HG03066 (cell line): Measurements from ENCODE around the gene OSGEPL1.
"Not testable (repeated sequence)": the region's sequence is repeated elsewhere in the genome, so short reads cannot be mapped to it uniquely, and the experiment has no call there.

Source experiments
- ATAC-seq: cut with Tn5 transposase; IDR thresholded peaks from one replicate; pipeline ENCODE4 v1.9.1; 2021; ENCODE audit warnings: low read depth; ENCODE audit not compliant: unreplicated experiment

OSGEPL1 gene

GRCh38 chr2:189762551-189763298 is at the start of gene OSGEPL1:
TSS of gene OSGEPL1 (minus strand) at chr2:189762792. CDS start at chr2:189761640, 1,152 bp downstream.
- peak; percentile 97 for ATAC-seq

GRCh38 chr2:189803431-189803830 is 40.8 kb upstream of the OSGEPL1 start:
- ATAC-seq, result no peak

GRCh38 chr2:189802396-189802912 is 39.9 kb upstream of the OSGEPL1 start:
- ATAC-seq, result no peak

GRCh38 chr2:189799531-189799930 is 36.9 kb upstream of the OSGEPL1 start:
- ATAC-seq, result no peak

- ATAC-seq, result no peak
Observed at GRCh38 chr2:189799030-189799331, 36.4 kb upstream of the OSGEPL1 start.

- ATAC-seq, result peak; percentile 78
Observed at GRCh38 chr2:189798312-189799029, 35.9 kb upstream of the OSGEPL1 start.

GRCh38 chr2:189797902-189798301 is 35.3 kb upstream of the OSGEPL1 start:
- ATAC-seq, result no peak

GRCh38 chr2:189794310-189794709 is 31.7 kb upstream of the OSGEPL1 start:
- no peak for ATAC-seq

- ATAC-seq, result no peak
Observed at GRCh38 chr2:189791338-189792042, 28.9 kb upstream of the OSGEPL1 start.

GRCh38 chr2:189783927-189784867 is 21.6 kb upstream of the OSGEPL1 start, which contains the start of the genes ORMDL1 and PMS1:
TSS of gene ORMDL1 (minus strand) at chr2:189784339. CDS start at chr2:189782595, 1,744 bp downstream.
TSS of gene PMS1 (plus strand) at chr2:189784450. CDS start at chr2:189791810, 7,360 bp downstream.
- ATAC-seq, result peak; percentile 92

- ATAC-seq, result peak; percentile 16
Observed at GRCh38 chr2:189783451-189783926, 20.9 kb upstream of the OSGEPL1 start.

GRCh38 chr2:189782221-189782671 is 19.7 kb upstream of the OSGEPL1 start:
- ATAC-seq, result no peak

- ATAC-seq, result no peak
Observed at GRCh38 chr2:189772212-189772611, 9.6 kb upstream of the OSGEPL1 start.

- no peak for ATAC-seq
Observed at GRCh38 chr2:189770590-189771322, 8.2 kb upstream of the OSGEPL1 start.

GRCh38 chr2:189763908-189764661 is 1.5 kb upstream of the OSGEPL1 start:
- ATAC-seq, result no peak

- ATAC-seq, result no peak
Observed at GRCh38 chr2:189762229-189762550, 402 bp downstream of the OSGEPL1 start.

- not testable (repeated sequence) for ATAC-seq
Observed at GRCh38 chr2:189760154-189760553, 2.4 kb downstream of the OSGEPL1 start.

- no peak for ATAC-seq
Observed at GRCh38 chr2:189756311-189756952, 6.2 kb downstream of the OSGEPL1 start.
